ENCODE results near the gene CHST14.

GRCh38 chr15:40435710-40436089 lies 35.1 kb upstream of the CHST14 start:
- TF ChIP-seq CTCF (IDR thresholded peaks at IDR 0.05): no peak
- TF ChIP-seq POLR2A (IDR thresholded peaks at IDR 0.05): no peak
- no peak for TF ChIP-seq POLR2AphosphoS5 (IDR thresholded peaks at IDR 0.05)
